ENCODE results near the gene SLC25A36. TPM values are rescaled to one million over a fixed set of nuclear protein-coding genes. Genes with fewer than 3 reads are reported as not detected.

Gene SLC25A36
- total RNA-seq, 3 donors from 2014 or later (not counting 1 experiment from before 2014, with no cell fraction given), result 107 to 127 (median 126) TPM

- intact Hi-C loops (cut with micrococcal nuclease), result no loop called here
- H3K36me3 ChIP-seq (ENCODE audit: control insufficient read depth, insufficient read depth, low read length), result peaks cover 11% of the 10 kb centered on the region
- H3K27me3 Mint-ChIP-seq (ENCODE audit: low read depth in 2 of 2), result no peaks in the 10 kb centered on the region
- H3K27me3 ChIP-seq (ENCODE audit: control insufficient read depth, insufficient read depth, low read length), result no peaks in the 10 kb centered on the region
- no peaks in the 10 kb centered on the region for H3K36me3 Mint-ChIP-seq
- no peak overlapping the region for H3K4me3 Mint-ChIP-seq
- H3K4me1 Mint-ChIP-seq, result peaks cover 48 to 49% of the 10 kb centered on the region in 2 donors
- H3K4me1 ChIP-seq (ENCODE audit: control insufficient read depth, insufficient read depth, low read length), result no peaks in the 10 kb centered on the region
- no peak overlapping the region for H3K27ac ChIP-seq (ENCODE audit: low read length)
- no peak overlapping the region for H3K4me3 ChIP-seq (ENCODE audit: low read length)
- no CpG with 5 or more reads among the region's 5 CpGs for WGBS (ENCODE audit: insufficient coverage)
- H3K9me3 Mint-ChIP-seq, result no peaks in the 10 kb centered on the region
- TF ChIP-seq CTCF (IDR thresholded peaks at IDR 0.05), result no peak
- no peaks in the 10 kb centered on the region for H3K9me3 ChIP-seq (ENCODE audit: control insufficient read depth, insufficient read depth, low read length)
- peak in 2 of 3 donors; percentile 50 to 78 for ATAC-seq
- no peak for DNase-seq
- no peak overlapping the region for H3K27ac Mint-ChIP-seq
These were observed 11.7 kb downstream of the SLC25A36 start for GRCh38 chr3:140953028-140953960.

- Mint-ChIP-seq H3K36me3 (peaks cover 3% of the 10 kb centered on the region), H3K27me3 (ENCODE audit: low read depth in 2 of 2) (no peaks in the 10 kb centered on the region), H3K27ac (no peak overlapping the region), H3K9me3 (no peaks in the 10 kb centered on the region), H3K4me1 (peaks cover 44 to 45% of the 10 kb centered on the region in 2 donors), H3K4me3 (no peak overlapping the region)
- Histone ChIP-seq H3K27ac (ENCODE audit: low read length) (no peak overlapping the region), H3K4me1 (ENCODE audit: control insufficient read depth, insufficient read depth, low read length) (no peaks in the 10 kb centered on the region), H3K9me3 (ENCODE audit: control insufficient read depth, insufficient read depth, low read length) (no peaks in the 10 kb centered on the region), H3K4me3 (ENCODE audit: low read length) (no peak overlapping the region), H3K27me3 (ENCODE audit: control insufficient read depth, insufficient read depth, low read length) (no peaks in the 10 kb centered on the region), H3K36me3 (ENCODE audit: control insufficient read depth, insufficient read depth, low read length) (peaks cover 11% of the 10 kb centered on the region)
- 100% methylated on average over 1 of the region's 2 CpGs for WGBS (ENCODE audit: insufficient coverage)
- intact Hi-C loops (cut with micrococcal nuclease), result no loop called here
- TF ChIP-seq CTCF (IDR thresholded peaks at IDR 0.05), result no peak
- DNase-seq (no peak), ATAC-seq (no peak)
These were observed 12.9 kb downstream of the SLC25A36 start for GRCh38 chr3:140954576-140954975.

- no peak overlapping the region for H3K4me3 Mint-ChIP-seq
- no peak overlapping the region for H3K27ac Mint-ChIP-seq
- H3K27me3 ChIP-seq (ENCODE audit: control insufficient read depth, insufficient read depth, low read length), result no peaks in the 10 kb centered on the region
- H3K27me3 Mint-ChIP-seq (ENCODE audit: low read depth in 2 of 2), result no peaks in the 10 kb centered on the region
- H3K36me3 ChIP-seq (ENCODE audit: control insufficient read depth, insufficient read depth, low read length), result peaks cover 18% of the 10 kb centered on the region
- H3K27ac ChIP-seq (ENCODE audit: low read length), result no peak overlapping the region
- H3K4me1 ChIP-seq (ENCODE audit: control insufficient read depth, insufficient read depth, low read length), result no peaks in the 10 kb centered on the region
- intact Hi-C loops (cut with micrococcal nuclease), result no loop called here
- 88% methylated on average over 1 of the region's 3 CpGs for WGBS (ENCODE audit: insufficient coverage)
- peaks cover 38 to 41% of the 10 kb centered on the region in 2 donors for H3K4me1 Mint-ChIP-seq
- no peak for DNase-seq
- no peaks in the 10 kb centered on the region for H3K9me3 ChIP-seq (ENCODE audit: control insufficient read depth, insufficient read depth, low read length)
- H3K4me3 ChIP-seq (ENCODE audit: low read length), result no peak overlapping the region
- H3K36me3 Mint-ChIP-seq, result peaks cover 11% of the 10 kb centered on the region
- no peak for ATAC-seq
- no peak for TF ChIP-seq CTCF (IDR thresholded peaks at IDR 0.05)
- no peaks in the 10 kb centered on the region for H3K9me3 Mint-ChIP-seq
These were observed 14.0 kb downstream of the SLC25A36 start for GRCh38 chr3:140955645-140956044.
